ENCODE results near the gene COL26A1. TPM values are rescaled to one million over a fixed set of nuclear protein-coding genes. Genes with fewer than 3 reads are reported as not detected.
A peak's percentile ranks its signal among the peaks of the same experiment; 100 is the strongest.

COL26A1 gene
- total RNA-seq, 1 donor: not detected

GRCh38 chr7:101605611-101606497 lies 243.2 kb downstream of the COL26A1 start:
- no peaks in the 10 kb centered on the region for H3K9me3 ChIP-seq (ENCODE audit: low read depth, low read length)
- no peaks in the 10 kb centered on the region for H4K20me1 ChIP-seq (ENCODE audit: insufficient read depth, low read length)
- DNase-seq (ENCODE audit: insufficient read length, low spot score, missing footprints): peak; percentile 22
- no peaks in the 10 kb centered on the region for H3K36me3 ChIP-seq (ENCODE audit: insufficient read depth, low read length)
- H3K4me2 ChIP-seq (ENCODE audit: insufficient read depth, low read length): no peak overlapping the region
- no peak overlapping the region for H3K4me3 ChIP-seq (ENCODE audit: insufficient read depth, low read length)
- no peaks in the 10 kb centered on the region for H3K4me1 ChIP-seq (ENCODE audit: insufficient read depth, low read length)
- H2AFZ ChIP-seq (ENCODE audit: low read length): no peak overlapping the region
- peaks cover 9% of the 10 kb centered on the region for H3K27me3 ChIP-seq (ENCODE audit: insufficient read depth, low read length)
- no peak for TF ChIP-seq CTCF (IDR thresholded peaks at IDR 0.05; ENCODE audit: extremely low read depth, low read depth, low read length)
- no peaks in the 10 kb centered on the region for H3K79me2 ChIP-seq (ENCODE audit: insufficient read depth, low read length)
- H3K27ac ChIP-seq (ENCODE audit: low read depth, low read length): no peak overlapping the region

GRCh38 chr7:101606498-101606923 lies 243.8 kb downstream of the COL26A1 start:
- Histone ChIP-seq H2AFZ (ENCODE audit: low read length) (no peak overlapping the region), H4K20me1 (ENCODE audit: insufficient read depth, low read length) (no peaks in the 10 kb centered on the region), H3K9me3 (ENCODE audit: low read depth, low read length) (no peaks in the 10 kb centered on the region), H3K27ac (ENCODE audit: low read depth, low read length) (no peak overlapping the region), H3K4me1 (ENCODE audit: insufficient read depth, low read length) (no peaks in the 10 kb centered on the region), H3K79me2 (ENCODE audit: insufficient read depth, low read length) (no peaks in the 10 kb centered on the region), H3K27me3 (ENCODE audit: insufficient read depth, low read length) (peaks cover 9% of the 10 kb centered on the region), H3K4me3 (ENCODE audit: insufficient read depth, low read length) (no peak overlapping the region), H3K4me2 (ENCODE audit: insufficient read depth, low read length) (no peak overlapping the region), H3K36me3 (ENCODE audit: insufficient read depth, low read length) (no peaks in the 10 kb centered on the region)
- peak; percentile 71 for DNase-seq (ENCODE audit: insufficient read length, low spot score, missing footprints)
- no peak for TF ChIP-seq CTCF (IDR thresholded peaks at IDR 0.05; ENCODE audit: extremely low read depth, low read depth, low read length)

Small RNAs within 50 kb of the gene (small RNA-seq; reads per million reads assigned to genes)
- not detected for gene AC004965.1

Other genes with a start within 250 kb of the COL26A1 start
- gene SERPINE1, start 235.8 kb upstream of the COL26A1 start, total RNA-seq: 237 and 278 TPM in 2 replicates
- 101 and 102 TPM in 2 replicates for gene AP1S1, start 208.4 kb upstream of the COL26A1 start, total RNA-seq
- gene VGF, start 197.3 kb upstream of the COL26A1 start, total RNA-seq: 0.36 TPM in 1 of 2 replicates, not detected in the other
- not detected in 2 replicates for gene NAT16, start 182.6 kb upstream of the COL26A1 start, total RNA-seq
- gene MOGAT3, start 161.8 kb upstream of the COL26A1 start, total RNA-seq: not detected in 2 replicates
- gene PLOD3, start 145.3 kb upstream of the COL26A1 start, total RNA-seq: 78.7 and 81.8 TPM in 2 replicates
- gene ZNHIT1, start 144.7 kb upstream of the COL26A1 start, total RNA-seq: 64.4 and 66.0 TPM in 2 replicates
- gene CLDN15, start 125.1 kb upstream of the COL26A1 start, total RNA-seq: 3.3 and 4.1 TPM in 2 replicates
- 118 and 136 TPM in 2 replicates for gene FIS1, start 117.8 kb upstream of the COL26A1 start, total RNA-seq
- gene IFT22, start 41.1 kb upstream of the COL26A1 start, total RNA-seq: 32.7 and 35.8 TPM in 2 replicates

Measured in osteoblast (primary cell).